ENCODE data around the gene C2CD4C.
"Not testable (repeated sequence)": the region's sequence is repeated elsewhere in the genome, so short reads cannot be mapped to it uniquely, and the experiment has no call there.

C2CD4C gene

DNA sequence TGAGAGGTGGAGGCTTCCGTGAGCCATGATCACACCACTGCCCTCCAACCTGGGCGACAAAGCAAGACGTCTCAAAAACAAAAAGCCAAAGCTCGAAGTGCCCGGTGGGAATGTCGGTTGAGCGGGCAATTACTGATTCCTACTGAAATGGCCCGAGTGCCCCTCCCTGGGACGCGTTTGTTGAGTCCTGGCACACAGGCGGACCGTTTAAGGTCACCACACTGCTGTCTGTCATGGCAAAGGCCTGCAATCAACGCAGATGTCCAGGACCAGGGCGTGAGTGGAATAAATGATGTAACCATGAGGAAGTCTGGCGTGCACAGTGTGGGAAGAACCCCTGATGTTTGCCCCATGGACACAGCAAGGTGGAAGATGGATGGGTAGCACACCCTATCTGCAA lies 19.2 kb upstream of the C2CD4C start:
- TF ChIP-seq ZFX (IDR thresholded peaks at IDR 0.05; ENCODE audit: borderline replicate concordance), result no peak
- TF ChIP-seq, protein P1, sequence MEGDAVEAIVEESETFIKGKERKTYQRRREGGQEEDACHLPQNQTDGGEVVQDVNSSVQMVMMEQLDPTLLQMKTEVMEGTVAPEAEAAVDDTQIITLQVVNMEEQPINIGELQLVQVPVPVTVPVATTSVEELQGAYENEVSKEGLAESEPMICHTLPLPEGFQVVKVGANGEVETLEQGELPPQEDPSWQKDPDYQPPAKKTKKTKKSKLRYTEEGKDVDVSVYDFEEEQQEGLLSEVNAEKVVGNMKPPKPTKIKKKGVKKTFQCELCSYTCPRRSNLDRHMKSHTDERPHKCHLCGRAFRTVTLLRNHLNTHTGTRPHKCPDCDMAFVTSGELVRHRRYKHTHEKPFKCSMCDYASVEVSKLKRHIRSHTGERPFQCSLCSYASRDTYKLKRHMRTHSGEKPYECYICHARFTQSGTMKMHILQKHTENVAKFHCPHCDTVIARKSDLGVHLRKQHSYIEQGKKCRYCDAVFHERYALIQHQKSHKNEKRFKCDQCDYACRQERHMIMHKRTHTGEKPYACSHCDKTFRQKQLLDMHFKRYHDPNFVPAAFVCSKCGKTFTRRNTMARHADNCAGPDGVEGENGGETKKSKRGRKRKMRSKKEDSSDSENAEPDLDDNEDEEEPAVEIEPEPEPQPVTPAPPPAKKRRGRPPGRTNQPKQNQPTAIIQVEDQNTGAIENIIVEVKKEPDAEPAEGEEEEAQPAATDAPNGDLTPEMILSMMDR (IDR thresholded peaks at IDR 0.05), result no peak
- no peak overlapping the region for H3K27ac ChIP-seq

DNA sequence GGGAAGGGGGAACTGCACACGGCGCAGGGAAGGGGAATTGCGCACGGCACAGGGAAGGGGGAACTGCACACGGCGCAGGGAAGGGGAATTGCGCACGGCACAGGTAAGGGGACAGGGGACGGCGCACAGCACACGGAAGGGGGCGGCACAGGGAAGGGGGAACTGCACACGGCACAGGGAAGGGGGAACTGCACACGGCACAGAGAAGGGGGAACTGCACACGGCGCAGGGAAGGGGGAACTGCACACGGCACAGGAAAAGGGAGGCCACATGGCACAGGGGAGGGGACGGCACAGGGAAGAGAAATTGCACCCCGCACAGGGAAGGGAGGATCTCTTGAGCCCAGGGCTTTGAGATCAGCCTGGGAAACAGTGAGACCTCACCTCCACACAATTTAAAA lies 18.7 kb upstream of the C2CD4C start:
- not testable (repeated sequence) for H3K27ac ChIP-seq

DNA sequence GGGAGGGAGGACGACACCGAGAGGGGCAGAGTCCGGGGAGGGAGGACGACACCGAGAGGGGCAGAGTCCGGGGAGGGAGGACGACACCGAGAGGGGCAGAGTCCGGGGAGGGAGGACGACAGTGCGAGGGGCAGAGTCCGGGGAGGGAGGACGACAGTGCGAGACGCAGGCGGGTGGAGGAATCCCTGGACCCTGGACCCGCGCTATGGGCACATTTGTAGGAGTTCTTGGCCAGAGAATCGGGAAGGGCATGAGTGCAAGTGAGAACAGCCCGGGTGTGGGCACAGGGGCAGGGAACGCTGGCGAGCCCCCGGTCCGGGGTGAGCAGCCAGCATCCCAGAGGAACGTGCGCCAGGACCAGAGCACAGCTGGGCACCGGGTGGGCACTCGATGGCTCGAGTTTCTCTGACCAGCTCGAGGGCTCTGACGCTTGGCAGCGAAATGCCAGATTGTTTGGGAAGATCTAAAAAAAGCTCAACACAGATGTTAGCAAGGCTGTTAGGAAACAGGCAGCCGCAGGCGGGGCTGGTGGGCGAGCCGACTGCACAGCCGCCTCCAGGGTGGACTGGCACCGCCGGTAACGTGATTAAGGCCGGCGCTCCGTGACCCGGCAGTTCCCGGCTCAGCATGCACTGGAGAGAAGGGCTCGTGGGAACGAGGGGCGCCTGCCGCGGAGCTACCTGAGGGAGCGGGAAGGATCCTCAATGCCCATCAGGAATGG lies 17.9 kb upstream of the C2CD4C start:
- TF ChIP-seq ZFX (IDR thresholded peaks at IDR 0.05; ENCODE audit: borderline replicate concordance), result no peak
- TF ChIP-seq, protein P1 (IDR thresholded peaks at IDR 0.05), result no peak
- no peak overlapping the region for H3K27ac ChIP-seq

DNA sequence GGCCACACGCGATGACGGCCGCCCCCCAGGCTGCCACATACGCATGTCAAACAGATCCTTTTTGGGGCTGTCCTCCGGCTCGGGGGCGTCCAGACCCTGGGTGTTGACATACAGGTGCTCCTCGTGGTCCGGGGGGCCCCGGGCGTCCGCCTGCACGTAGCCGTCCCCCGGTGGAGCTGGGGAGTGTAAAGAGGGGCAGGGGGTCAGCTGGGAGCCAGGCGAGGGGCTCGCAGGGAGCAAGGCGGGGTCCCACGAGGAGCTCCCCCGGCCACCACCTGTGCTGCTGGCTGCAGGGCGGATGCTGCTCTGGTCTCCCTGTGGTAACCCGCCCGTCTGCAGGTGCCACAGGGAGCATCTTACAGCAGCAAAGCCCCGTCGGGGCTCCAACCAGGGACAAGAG lies 16.1 kb upstream of the C2CD4C start:
- TF ChIP-seq, protein P1 (IDR thresholded peaks at IDR 0.05), result no peak
- no peak for TF ChIP-seq ZFX (IDR thresholded peaks at IDR 0.05; ENCODE audit: borderline replicate concordance)
- H3K27ac ChIP-seq, result no peak overlapping the region

DNA sequence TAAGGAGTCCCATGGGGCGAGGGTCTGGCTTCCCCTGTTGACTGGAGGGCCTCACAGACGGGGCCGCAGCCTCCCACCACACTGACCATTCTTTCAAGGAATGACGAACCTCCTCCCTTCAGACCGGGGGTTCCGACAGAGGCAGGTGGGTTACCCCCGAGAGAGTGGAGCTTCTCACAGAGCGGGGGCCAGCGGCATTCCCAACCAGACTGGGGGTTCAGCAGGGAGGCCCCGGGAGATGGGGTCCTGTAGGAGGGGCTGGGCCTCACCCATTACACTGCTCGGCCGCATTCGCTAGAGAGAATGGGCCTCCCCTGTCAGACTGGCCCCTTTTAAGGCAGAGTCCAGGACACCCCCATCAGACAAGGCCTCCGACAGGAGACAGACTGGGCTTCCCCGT lies 15.6 kb upstream of the C2CD4C start:
- no peak for TF ChIP-seq ZFX (IDR thresholded peaks at IDR 0.05; ENCODE audit: borderline replicate concordance)
- TF ChIP-seq, protein P1 (IDR thresholded peaks at IDR 0.05), result no peak
- H3K27ac ChIP-seq, result no peak overlapping the region

DNA sequence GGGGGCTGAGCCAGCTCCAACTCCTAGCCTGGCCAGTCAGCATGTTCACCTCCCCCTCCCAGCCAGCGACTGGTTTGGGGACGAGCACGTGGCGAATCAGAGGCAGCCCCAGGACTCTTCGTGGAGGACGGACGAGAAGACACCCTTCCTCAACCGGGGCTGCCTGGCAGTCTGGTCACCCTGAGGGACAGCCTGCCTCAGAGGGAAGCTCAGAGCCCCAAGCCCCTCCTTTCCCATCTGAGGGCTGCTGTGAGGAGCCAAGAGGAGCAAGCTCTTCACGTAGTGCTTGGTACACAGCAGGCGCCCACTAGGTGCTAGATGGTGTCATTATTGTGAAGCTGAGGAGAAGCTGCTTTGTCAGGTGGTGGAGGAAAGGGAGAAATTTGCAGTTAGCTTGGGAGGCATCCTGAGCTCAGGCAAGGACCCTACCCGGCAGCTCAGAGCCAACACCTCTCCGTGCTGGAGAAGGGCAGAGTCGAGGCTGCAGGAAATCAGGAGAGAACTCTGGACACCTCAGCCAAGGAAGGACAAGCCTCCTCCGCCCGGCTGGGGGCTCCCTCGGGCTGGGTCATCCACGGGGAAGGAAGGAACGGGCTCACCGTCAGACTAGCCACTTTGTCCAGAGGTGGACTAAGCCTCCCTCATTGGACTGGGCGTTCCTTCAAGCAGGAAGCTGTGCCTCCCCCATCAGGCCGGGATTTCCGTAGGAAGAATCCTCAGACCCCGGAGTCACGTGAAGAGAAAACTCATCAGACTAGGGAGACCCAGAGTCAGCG lies 14.9 kb upstream of the C2CD4C start:
- TF ChIP-seq, protein P1 (IDR thresholded peaks at IDR 0.05), result no peak
- TF ChIP-seq ZFX (IDR thresholded peaks at IDR 0.05; ENCODE audit: borderline replicate concordance), result no peak
- H3K27ac ChIP-seq, result no peak overlapping the region

DNA sequence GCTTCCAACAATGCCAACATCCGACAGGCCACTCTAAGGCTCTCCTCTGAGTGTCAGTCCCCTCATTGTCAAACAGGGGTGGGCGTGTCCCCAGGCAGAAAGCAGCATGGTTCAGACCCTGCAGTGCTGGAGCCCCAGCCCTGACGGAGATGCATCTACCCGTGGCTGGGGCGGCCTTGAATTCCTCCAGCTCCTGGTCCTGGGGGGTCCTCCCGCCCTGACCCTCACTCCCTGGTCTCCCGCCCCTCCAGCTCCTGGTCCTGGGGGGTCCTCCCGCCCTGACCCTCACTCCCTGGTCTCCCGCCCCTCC lies 13.9 kb upstream of the C2CD4C start:
- not testable (repeated sequence) for H3K27ac ChIP-seq

DNA sequence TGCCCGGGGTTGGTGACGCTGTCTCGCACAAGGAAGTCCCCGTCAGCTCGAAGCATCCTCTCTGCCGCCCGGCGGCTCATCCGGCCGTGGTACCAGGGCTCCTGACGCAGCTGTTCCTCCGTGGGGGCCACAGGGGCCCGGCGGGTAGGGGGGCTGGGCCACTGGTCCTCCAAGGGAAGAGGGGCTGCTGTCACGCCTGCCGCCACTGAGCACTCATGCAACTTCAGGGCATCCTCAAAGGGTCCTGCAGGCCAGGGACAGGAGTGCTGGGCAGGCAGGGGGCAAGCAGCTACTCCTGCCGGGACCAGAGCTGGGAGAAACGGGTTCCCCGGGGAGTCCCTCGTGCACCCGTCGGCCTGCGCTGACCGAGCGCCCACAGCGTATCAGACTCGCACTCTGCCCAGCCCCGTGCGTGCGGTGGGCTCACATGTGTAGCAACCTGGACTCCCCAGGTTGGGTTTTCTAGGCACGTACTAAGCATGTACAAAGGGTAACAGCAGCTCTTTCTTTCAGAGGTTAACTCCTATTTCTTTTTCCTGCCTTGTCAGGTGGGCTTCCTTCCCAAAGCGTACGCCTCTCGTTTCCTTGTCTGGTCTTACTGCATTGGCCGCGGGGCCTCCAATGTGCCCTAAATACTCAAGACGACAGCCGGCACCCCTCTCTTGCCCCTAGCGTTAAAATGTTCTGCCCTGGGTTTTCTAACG lies 13.4 kb upstream of the C2CD4C start:
- TF ChIP-seq, protein P1 (IDR thresholded peaks at IDR 0.05), result no peak
- TF ChIP-seq ZFX (IDR thresholded peaks at IDR 0.05; ENCODE audit: borderline replicate concordance), result no peak
- H3K27ac ChIP-seq, result no peak overlapping the region
